Measurements from ENCODE around the gene MYCBPAP.

MYCBPAP gene

GRCh38 chr17:50565402-50566350, 57.4 kb downstream of the MYCBPAP start:
- Histone ChIP-seq H3K9ac (ENCODE audit: low read length) (no peak overlapping the region), H3K9me3 (ENCODE audit: low read length) (no peaks in the 10 kb centered on the region), H3K27me3 (ENCODE audit: insufficient read depth, low read length) (no peaks in the 10 kb centered on the region; the same call in 1 of the 2 replicates), H3K4me1 (ENCODE audit: insufficient read depth, low read length, severe bottlenecking) (peaks cover 4% of the 10 kb centered on the region), H4K20me1 (ENCODE audit: insufficient read depth, low read length) (no peaks in the 10 kb centered on the region), H3F3A (ENCODE audit: insufficient read depth, low read length) (no peaks in the 10 kb centered on the region), H2AFZ (ENCODE audit: low read length) (no peak overlapping the region), H3K79me2 (ENCODE audit: insufficient read depth, low read length) (no peaks in the 10 kb centered on the region), H3K9me2 (ENCODE audit: low read depth, low read length) (no peaks in the 10 kb centered on the region), H3K27ac (ENCODE audit: low read depth, low read length, poor library complexity, severe bottlenecking) (no peak overlapping the region), H3K36me3 (ENCODE audit: insufficient read depth, low read length) (no peaks in the 10 kb centered on the region), H3K4me2 (ENCODE audit: low read length) (no peak overlapping the region), H3K4me3 (ENCODE audit: low read depth, low read length, poor library complexity, severe bottlenecking) (no peak overlapping the region)
- TF ChIP-seq CTCF (IDR thresholded peaks at IDR 0.05; ENCODE audit: low read length), result no peak
- TF ChIP-seq EZH2 (IDR thresholded peaks at IDR 0.05; ENCODE audit: borderline replicate concordance, low read length), result no peak

- H4K20me1 ChIP-seq (ENCODE audit: insufficient read depth, low read length), result no peaks in the 10 kb centered on the region
- peaks cover 3% of the 10 kb centered on the region; the same call in 1 of the 2 replicates for H3K27me3 ChIP-seq (ENCODE audit: insufficient read depth, low read length)
- H3K27ac ChIP-seq (ENCODE audit: low read depth, low read length, poor library complexity, severe bottlenecking), result no peak overlapping the region
- no peaks in the 10 kb centered on the region for H3K9me3 ChIP-seq (ENCODE audit: low read length)
- no peaks in the 10 kb centered on the region for H3K36me3 ChIP-seq (ENCODE audit: insufficient read depth, low read length)
- TF ChIP-seq CTCF (IDR thresholded peaks at IDR 0.05; ENCODE audit: low read length) (no peak), EZH2 (IDR thresholded peaks at IDR 0.05; ENCODE audit: borderline replicate concordance, low read length) (no peak)
- no peak overlapping the region for H3K4me3 ChIP-seq (ENCODE audit: low read depth, low read length, poor library complexity, severe bottlenecking)
- H2AFZ ChIP-seq (ENCODE audit: low read length), result no peak overlapping the region
- H3K9ac ChIP-seq (ENCODE audit: low read length), result no peak overlapping the region
- H3K4me2 ChIP-seq (ENCODE audit: low read length), result no peak overlapping the region
- H3F3A ChIP-seq (ENCODE audit: insufficient read depth, low read length), result no peaks in the 10 kb centered on the region
- H3K4me1 ChIP-seq (ENCODE audit: insufficient read depth, low read length, severe bottlenecking), result no peaks in the 10 kb centered on the region
- H3K79me2 ChIP-seq (ENCODE audit: insufficient read depth, low read length), result no peaks in the 10 kb centered on the region
- H3K9me2 ChIP-seq (ENCODE audit: low read depth, low read length), result no peaks in the 10 kb centered on the region
Observed at GRCh38 chr17:50566886-50567285, 58.6 kb downstream of the MYCBPAP start.

GRCh38 chr17:50568659-50569058, 60.4 kb downstream of the MYCBPAP start:
- no peaks in the 10 kb centered on the region for H3K9me2 ChIP-seq (ENCODE audit: low read depth, low read length)
- TF ChIP-seq EZH2 (IDR thresholded peaks at IDR 0.05; ENCODE audit: borderline replicate concordance, low read length) (no peak), CTCF (IDR thresholded peaks at IDR 0.05; ENCODE audit: low read length) (no peak)
- H3F3A ChIP-seq (ENCODE audit: insufficient read depth, low read length), result no peaks in the 10 kb centered on the region
- H4K20me1 ChIP-seq (ENCODE audit: insufficient read depth, low read length), result no peaks in the 10 kb centered on the region
- no peak overlapping the region for H2AFZ ChIP-seq (ENCODE audit: low read length)
- no peaks in the 10 kb centered on the region for H3K9me3 ChIP-seq (ENCODE audit: low read length)
- H3K4me1 ChIP-seq (ENCODE audit: insufficient read depth, low read length, severe bottlenecking), result no peaks in the 10 kb centered on the region
- H3K27me3 ChIP-seq (ENCODE audit: insufficient read depth, low read length), result peaks cover 3% of the 10 kb centered on the region; the same call in 1 of the 2 replicates
- H3K4me2 ChIP-seq (ENCODE audit: low read length), result no peak overlapping the region
- H3K36me3 ChIP-seq (ENCODE audit: insufficient read depth, low read length), result no peaks in the 10 kb centered on the region
- H3K79me2 ChIP-seq (ENCODE audit: insufficient read depth, low read length), result no peaks in the 10 kb centered on the region
- no peak overlapping the region for H3K27ac ChIP-seq (ENCODE audit: low read depth, low read length, poor library complexity, severe bottlenecking)
- H3K4me3 ChIP-seq (ENCODE audit: low read depth, low read length, poor library complexity, severe bottlenecking), result no peak overlapping the region
- no peak overlapping the region for H3K9ac ChIP-seq (ENCODE audit: low read length)
